GM12801 (cell line): ENCODE measurements around the gene TLE3.

Source experiments
- TF ChIP-seq, protein P1 (sequence below): IDR thresholded peaks from one replicate; pipeline ENCODE4 v1.5.1; 2011; ENCODE audit warnings: control low read depth; ENCODE audit not compliant: insufficient read length; ENCODE audit errors: extremely low read depth

Gene TLE3

DNA sequence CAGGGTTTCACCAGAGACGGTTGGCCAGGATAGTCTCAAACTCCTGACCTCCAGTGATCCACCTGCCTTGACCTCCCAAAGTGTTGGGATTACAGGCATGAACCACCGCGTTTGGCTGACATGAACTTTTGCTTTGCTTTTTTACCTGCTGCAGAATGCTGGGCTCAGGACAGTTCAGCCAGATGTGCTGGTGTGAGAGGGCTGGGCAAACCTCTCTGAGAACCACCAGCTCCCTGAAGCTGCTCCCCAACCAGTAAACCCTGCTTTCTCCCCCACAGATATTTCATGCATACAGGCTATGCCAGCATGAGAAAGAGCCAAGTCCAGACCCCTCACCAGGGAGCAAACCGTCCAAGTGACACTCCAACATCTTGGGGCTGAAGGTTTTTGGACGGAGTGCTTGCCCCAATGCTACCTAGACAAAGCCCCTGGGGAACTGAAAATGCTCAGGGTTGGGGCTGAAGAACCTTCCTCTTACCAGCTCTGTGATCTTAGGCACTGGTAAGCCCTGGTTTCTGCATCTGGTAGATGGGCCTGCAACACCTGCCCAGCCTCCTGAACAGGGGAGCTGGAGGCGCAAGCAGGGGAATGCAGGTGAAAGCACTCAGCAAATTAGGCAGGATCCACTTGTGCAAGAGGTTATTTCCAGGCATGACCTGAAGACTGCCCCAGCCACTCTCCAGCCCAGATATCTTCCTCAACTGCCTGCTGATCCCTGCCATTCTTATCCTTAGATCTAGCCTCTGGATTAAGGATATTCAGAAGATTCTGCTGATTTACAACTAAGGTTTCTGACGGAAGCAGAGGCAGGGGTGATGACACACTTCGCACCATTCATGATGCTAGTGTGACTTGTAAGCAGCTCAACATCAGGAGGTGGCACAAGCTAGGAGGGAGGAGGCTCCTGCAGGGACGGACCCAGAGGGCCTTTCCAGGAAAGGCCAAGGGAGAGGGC lies 78.8 kb downstream of the TLE3 start:
- TF ChIP-seq, protein P1, sequence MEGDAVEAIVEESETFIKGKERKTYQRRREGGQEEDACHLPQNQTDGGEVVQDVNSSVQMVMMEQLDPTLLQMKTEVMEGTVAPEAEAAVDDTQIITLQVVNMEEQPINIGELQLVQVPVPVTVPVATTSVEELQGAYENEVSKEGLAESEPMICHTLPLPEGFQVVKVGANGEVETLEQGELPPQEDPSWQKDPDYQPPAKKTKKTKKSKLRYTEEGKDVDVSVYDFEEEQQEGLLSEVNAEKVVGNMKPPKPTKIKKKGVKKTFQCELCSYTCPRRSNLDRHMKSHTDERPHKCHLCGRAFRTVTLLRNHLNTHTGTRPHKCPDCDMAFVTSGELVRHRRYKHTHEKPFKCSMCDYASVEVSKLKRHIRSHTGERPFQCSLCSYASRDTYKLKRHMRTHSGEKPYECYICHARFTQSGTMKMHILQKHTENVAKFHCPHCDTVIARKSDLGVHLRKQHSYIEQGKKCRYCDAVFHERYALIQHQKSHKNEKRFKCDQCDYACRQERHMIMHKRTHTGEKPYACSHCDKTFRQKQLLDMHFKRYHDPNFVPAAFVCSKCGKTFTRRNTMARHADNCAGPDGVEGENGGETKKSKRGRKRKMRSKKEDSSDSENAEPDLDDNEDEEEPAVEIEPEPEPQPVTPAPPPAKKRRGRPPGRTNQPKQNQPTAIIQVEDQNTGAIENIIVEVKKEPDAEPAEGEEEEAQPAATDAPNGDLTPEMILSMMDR: no peak

DNA sequence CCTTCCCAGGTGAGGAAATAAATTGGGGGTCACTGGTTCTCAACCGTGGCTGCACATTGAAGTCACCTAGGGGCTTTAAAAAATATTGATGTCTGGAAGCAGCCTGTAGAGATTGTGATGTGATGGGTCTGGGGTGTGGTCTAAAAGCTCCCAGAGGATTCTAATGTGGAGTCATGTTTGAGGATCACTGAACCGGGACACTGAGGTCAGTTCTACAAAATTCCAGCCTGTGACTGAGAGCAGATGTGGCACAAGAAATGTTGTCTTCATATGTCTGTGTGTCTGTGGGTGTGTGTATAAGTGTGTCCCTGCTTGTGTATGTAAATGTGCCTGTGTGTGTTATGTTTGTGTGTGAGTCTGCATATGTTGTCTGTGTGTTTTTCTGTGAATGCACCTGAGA lies 79.9 kb downstream of the TLE3 start:
- TF ChIP-seq, protein P1: no peak

- TF ChIP-seq, protein P1: no peak
These were observed 80.7 kb downstream of the TLE3 start for GRCh38 chr15:70017025-70017424.

DNA sequence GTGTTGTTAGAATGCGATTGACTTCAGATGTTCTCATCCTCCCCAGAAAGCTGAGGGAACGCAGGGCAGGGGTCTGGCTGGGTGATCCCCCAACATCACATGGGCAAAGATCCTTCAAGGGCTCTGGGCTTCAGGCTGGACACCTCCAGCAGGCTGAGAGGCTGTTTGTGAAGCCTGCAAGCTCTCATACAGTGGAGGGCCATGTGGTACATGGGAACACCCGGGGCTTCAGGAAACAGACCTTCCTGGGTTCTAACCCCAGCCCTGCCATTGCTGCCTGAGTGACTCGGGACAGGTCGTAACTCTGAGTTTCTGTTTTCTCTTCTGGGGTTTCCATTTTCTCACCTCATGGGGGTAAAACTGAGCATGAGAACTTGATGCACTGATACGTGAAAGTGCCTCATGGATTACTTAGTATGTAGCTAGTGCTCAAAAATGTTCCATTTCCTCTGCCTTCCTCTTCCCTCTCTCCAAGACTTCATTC lies 81.2 kb downstream of the TLE3 start:
- TF ChIP-seq, protein P1: no peak

DNA sequence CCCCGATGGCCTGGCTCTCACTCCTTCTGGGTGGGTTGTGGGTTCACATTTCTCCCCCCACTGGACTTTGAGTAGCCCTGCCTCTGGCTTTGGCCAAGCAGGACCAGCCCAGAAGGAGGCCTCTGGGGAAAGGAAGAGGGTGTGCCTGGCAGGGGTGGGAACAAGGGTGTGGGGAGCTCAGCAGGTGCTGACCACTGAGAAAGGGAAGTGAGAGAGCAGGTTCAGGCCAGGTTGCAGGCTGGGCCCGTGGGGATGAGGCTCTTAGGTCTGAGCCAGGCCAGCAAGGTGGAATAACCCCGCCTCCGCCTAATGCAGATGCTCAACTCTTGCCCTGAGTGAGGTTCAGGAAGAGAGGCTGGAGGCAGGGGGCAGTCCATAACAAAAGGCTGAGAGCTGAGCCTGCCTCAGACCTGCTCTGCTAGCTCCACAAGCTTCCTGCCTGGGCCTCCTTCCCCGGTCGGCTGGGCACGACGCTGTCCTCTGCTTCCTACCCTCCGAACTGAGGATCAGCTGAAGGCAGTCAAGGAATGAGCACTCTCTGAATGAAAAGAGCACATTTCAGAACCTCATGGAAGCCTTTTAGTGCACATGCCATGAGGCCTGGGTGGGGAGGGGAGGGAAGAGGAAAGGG lies 82.7 kb downstream of the TLE3 start:
- TF ChIP-seq, protein P1: no peak

GRCh38 chr15:70014331-70014730 lies 83.4 kb downstream of the TLE3 start:
- TF ChIP-seq, protein P1: no peak

GRCh38 chr15:70013656-70014313 lies 83.9 kb downstream of the TLE3 start:
- TF ChIP-seq, protein P1: no peak
